ENCODE results near the gene TRAIP.
"Not testable (repeated sequence)": the region's sequence is repeated elsewhere in the genome, so short reads cannot be mapped to it uniquely, and the experiment has no call there.

The TRAIP gene

GRCh38 chr3:49826016-49826415 lies 30.3 kb downstream of the TRAIP start:
- no peak for DNase-seq (ENCODE audit: low read depth)
- TF ChIP-seq CTCF (IDR thresholded peaks at IDR 0.05; ENCODE audit: insufficient read depth, low read depth, low read length, missing control alignments) = no peak
- H3K4me3 ChIP-seq (ENCODE audit: low read depth, low read length) = no peak overlapping the region

GRCh38 chr3:49823131-49823530 lies 33.2 kb downstream of the TRAIP start:
- DNase-seq (ENCODE audit: low read depth); H3K4me3 ChIP-seq (ENCODE audit: low read depth, low read length): not testable (repeated sequence)

DNA sequence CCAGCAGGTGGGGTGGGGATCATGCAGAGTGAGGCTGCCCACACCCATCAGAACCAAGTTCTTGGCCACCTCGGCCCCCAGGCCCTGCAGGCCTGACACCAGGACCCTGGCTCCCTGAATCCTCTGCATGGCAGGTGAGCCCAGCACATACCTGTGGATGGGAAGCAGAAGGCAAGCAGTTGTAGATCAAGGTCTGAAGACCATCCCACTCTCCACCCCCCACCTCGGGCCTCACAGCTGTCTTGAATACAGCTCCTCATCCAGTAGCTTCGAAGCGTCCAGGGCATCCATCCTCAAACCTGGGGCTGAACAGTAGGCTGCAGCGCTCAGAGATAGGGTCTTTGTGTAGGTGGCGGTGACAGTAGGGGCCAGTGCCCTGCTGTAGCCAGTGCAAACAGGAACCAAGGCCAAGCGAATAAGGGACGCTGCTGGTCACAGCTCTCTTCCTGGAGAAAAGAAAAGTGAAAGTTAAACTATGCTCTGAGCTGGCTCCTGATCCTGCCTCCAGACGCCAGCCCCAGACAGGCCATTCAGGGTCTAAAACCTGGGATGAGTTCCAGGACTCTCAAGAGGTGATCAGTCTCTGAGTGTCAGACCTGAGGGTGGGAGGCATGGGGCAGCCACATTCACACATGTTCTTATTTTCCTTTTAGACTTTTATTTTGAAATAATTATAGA lies 42.7 kb downstream of the TRAIP start, which contains the start of gene UBA7:
UBA7 (minus strand) TSS at position 457 of the 678 bp plus-strand sequence; CDS start at position 291, 166 bp downstream.
- no peak for TF ChIP-seq CTCF (IDR thresholded peaks at IDR 0.05; ENCODE audit: insufficient read depth, low read depth, low read length, missing control alignments)
- peak; percentile 69 for DNase-seq (ENCODE audit: low read depth)
- H3K4me3 ChIP-seq (ENCODE audit: low read depth, low read length) = peak within 1 kb of the TSS; percentile 84

GRCh38 chr3:49812916-49813496 lies 43.4 kb downstream of the TRAIP start:
- TF ChIP-seq CTCF (IDR thresholded peaks at IDR 0.05; ENCODE audit: insufficient read depth, low read depth, low read length, missing control alignments) = no peak
- H3K4me3 ChIP-seq (ENCODE audit: low read depth, low read length) = peak overlapping the region; percentile 84
- DNase-seq (ENCODE audit: low read depth) = no peak

- no peak for TF ChIP-seq CTCF (IDR thresholded peaks at IDR 0.05; ENCODE audit: insufficient read depth, low read depth, low read length, missing control alignments)
Observed at GRCh38 chr3:49807431-49808114, 48.8 kb downstream of the TRAIP start.

DNA sequence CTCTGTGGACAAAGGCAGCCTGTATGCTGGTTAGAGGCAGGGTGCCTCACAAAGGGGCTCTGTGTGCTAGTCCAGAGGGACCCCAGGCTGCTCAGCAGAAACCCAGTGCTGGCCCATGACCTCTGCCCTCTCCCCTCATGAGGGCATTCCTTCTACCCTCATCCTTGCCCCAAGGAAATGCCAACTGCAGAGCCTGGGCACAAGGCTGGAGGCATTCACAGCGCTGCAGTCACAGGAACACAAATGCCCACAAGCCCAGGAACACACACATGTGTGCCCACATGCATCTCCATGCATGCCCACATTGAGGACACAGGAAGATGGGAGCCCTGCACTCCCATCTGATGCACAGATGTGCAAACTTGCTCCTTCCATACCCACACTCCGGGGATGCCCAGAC lies 49.5 kb downstream of the TRAIP start:
- TF ChIP-seq CTCF (IDR thresholded peaks at IDR 0.05; ENCODE audit: insufficient read depth, low read depth, low read length, missing control alignments) = no peak
- H3K4me3 ChIP-seq (ENCODE audit: low read depth, low read length) = peak overlapping the region; percentile 10; the same call in 1 of the 2 replicates
- no peak for DNase-seq (ENCODE audit: low read depth)

More at GRCh38 chr3:49807431-49808114, 48.8 kb downstream of the TRAIP start:
- no peak overlapping the region for H3K4me3 ChIP-seq (ENCODE audit: low read depth, low read length)
- peak; percentile 64 for DNase-seq (ENCODE audit: low read depth)
